ENCODE results near the gene LIPI. TPM values are rescaled to one million over a fixed set of nuclear protein-coding genes. Genes with fewer than 3 reads are reported as not detected.

The LIPI gene
- total and polyA plus RNA-seq, 2 of the 13 experiments (the other 11 are each of a cell fraction or from before 2014, with no cell fraction given) = not detected

- intact Hi-C loops (cut with micrococcal nuclease; ENCODE audit: unreplicated experiment) = no loop called here
- Histone ChIP-seq H3K27ac (ENCODE audit: extremely low read length, insufficient read depth, low read length) (no peak overlapping the region), H3K79me2 (ENCODE audit: insufficient read depth, low read length) (no peaks in the 10 kb centered on the region), H4K20me1 (ENCODE audit: insufficient read depth, low read length) (no peaks in the 10 kb centered on the region), H3K9ac (ENCODE audit: insufficient read depth, low read depth, low read length) (no peak overlapping the region), H3K4me1 (ENCODE audit: insufficient read depth, low read length) (no peaks in the 10 kb centered on the region), H3K4me2 (ENCODE audit: low read depth, low read length) (no peak overlapping the region), H3K27me3 (ENCODE audit: control insufficient read depth in 1 of 2, insufficient read depth in 2 of 2, low read length in 2 of 2) (no peaks in the 10 kb centered on the region), H3K36me3 (replicated peaks in 1 of 2; ENCODE audit: control insufficient read depth in 1 of 2, insufficient read depth in 2 of 2, low read length in 2 of 2) (no peaks in the 10 kb centered on the region), H3K4me3 (replicated peaks in 1 of 3; ENCODE audit: insufficient read depth in 1 of 3, low read depth in 2 of 3, low read length in 3 of 3) (no peak overlapping the region), H3K9me3 (ENCODE audit: low read length) (no peaks in the 10 kb centered on the region), H2AFZ (ENCODE audit: low read length) (no peak overlapping the region)
- ChIA-PET CTCF (ENCODE audit: low intra/inter-chr PET ratio, low total read pairs) (no interaction called here), POLR2A (no interaction called here)
- ATAC-seq = peak; percentile 37; the same call in 2 of the 3 replicates
- BruUV-seq (replicated peaks) = no TSS peak
- in situ Hi-C loops (cut with HindIII; ENCODE audit: extremely low pct_ligation_motif_present, low pct_unique_long_range_greater_than_20kb) = no loop called here
- 97% methylated on average over 19 of the region's 46 CpGs for WGBS (ENCODE audit: low lambda C conversion rate)
- no peak for FAIRE-seq
- no peak for DNase-seq (ENCODE audit: low spot score)
- TF ChIP-seq CSRNP2 (CRISPR knock-in tag; conservative IDR thresholded peaks at IDR 0.05; ENCODE audit: low read depth) (no peak), HBP1 (CRISPR knock-in tag; IDR thresholded peaks at IDR 0.05; ENCODE audit: low read depth) (no peak), NFE2L1 (CRISPR knock-in tag; IDR thresholded peaks at IDR 0.05; ENCODE audit: borderline replicate concordance) (no peak), GTF2F1 (IDR thresholded peaks at IDR 0.05; ENCODE audit: low read length) (no peak), NCOR1 (IDR thresholded peaks at IDR 0.05; ENCODE audit: borderline replicate concordance, low read length) (no peak), PBX3 (CRISPR knock-in tag; IDR thresholded peaks at IDR 0.05; ENCODE audit: borderline replicate concordance) (no peak)
Observed at GRCh38 chr21:14070049-14070893, 140.5 kb downstream of the LIPI start.

Data from HepG2 (cell line).